Measurements from ENCODE around the gene SHFL.

GRCh38 chr19:10086591-10087192, 575 bp downstream of the SHFL start:
- TF ChIP-seq EZH2phosphoT487 (IDR thresholded peaks at IDR 0.05; ENCODE audit: borderline replicate concordance, low read length) (no peak), CTCF (conservative IDR thresholded peaks at IDR 0.05; ENCODE audit: low read depth, low read length) (no peak), EZH2 (IDR thresholded peaks at IDR 0.05; ENCODE audit: low read length, unreplicated experiment) (no peak)
